ENCODE results near the gene BCL11A.

BCL11A gene

DNA sequence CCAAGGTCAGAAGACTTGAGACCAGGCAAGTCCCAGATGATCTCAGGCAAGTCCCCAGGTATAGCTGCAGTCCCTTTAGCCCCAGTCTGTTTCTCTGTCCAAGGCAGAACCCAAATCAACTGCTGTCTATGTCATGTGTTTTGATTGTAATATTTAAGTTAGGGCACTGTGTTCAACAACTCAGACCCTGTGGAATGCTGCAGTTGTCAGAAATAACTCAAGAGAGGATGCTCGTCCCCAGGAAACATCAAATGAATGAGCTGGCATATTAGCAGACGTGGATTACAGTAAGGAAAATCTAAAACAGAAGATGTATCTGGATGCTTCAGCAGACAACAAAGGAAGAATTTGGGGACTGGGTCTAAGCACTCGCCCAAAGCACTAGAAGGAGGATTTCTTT, 70.1 kb downstream of the BCL11A start:
- H3K4me3 ChIP-seq (replicated peaks in 1 of 2; ENCODE audit: low read depth in 2 of 2, low read length in 2 of 2) = no peak overlapping the region
- peak; percentile 28 to 64 for DNase-seq (ENCODE audit: low read depth in 2 of 2)
- no peak for TF ChIP-seq CTCF (IDR thresholded peaks at IDR 0.05; ENCODE audit: low read depth, low read length)

DNA sequence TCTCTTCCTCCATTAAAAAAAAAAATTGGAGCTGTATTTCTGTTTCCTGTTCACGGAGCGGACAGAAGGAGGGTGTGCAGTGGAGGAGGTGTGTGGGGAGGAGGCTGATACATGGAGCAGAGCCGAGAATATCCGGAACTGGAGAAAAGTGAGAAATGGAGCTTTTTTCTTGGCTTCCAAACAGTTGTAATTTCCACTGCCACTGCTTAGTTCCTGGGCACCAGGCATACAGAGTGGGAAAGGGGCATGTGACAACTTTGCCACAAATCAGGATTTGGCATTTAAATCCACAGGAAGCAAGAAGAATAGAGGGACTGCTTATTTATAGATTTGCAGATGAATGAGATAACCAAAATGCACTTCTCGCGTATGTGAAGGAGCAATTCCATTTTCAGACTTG, 71.2 kb downstream of the BCL11A start:
- TF ChIP-seq CTCF (IDR thresholded peaks at IDR 0.05; ENCODE audit: low read depth, low read length) = no peak
- H3K4me3 ChIP-seq (replicated peaks in 1 of 2; ENCODE audit: low read depth in 2 of 2, low read length in 2 of 2) = no peak overlapping the region
- DNase-seq (ENCODE audit: low read depth in 2 of 2) = no peak

- no peak overlapping the region for H3K4me3 ChIP-seq (replicated peaks in 1 of 2; ENCODE audit: low read depth in 2 of 2, low read length in 2 of 2)
- no peak for TF ChIP-seq CTCF (IDR thresholded peaks at IDR 0.05; ENCODE audit: low read depth, low read length)
- DNase-seq (ENCODE audit: low read depth in 2 of 2) = no peak
Observed at GRCh38 chr2:60481257-60481656, 72.2 kb downstream of the BCL11A start.

- DNase-seq (ENCODE audit: low read depth in 2 of 2) = no peak
- TF ChIP-seq CTCF (IDR thresholded peaks at IDR 0.05; ENCODE audit: low read depth, low read length) = no peak
Observed at GRCh38 chr2:60480089-60480773, 73.2 kb downstream of the BCL11A start.

GRCh38 chr2:60479226-60480088, 74.0 kb downstream of the BCL11A start:
- TF ChIP-seq CTCF (IDR thresholded peaks at IDR 0.05; ENCODE audit: low read depth, low read length) = no peak
- no peak overlapping the region for H3K4me3 ChIP-seq (replicated peaks in 1 of 2; ENCODE audit: low read depth in 2 of 2, low read length in 2 of 2)
- no peak for DNase-seq (ENCODE audit: low read depth in 2 of 2)

More at GRCh38 chr2:60480089-60480773, 73.2 kb downstream of the BCL11A start:
- H3K4me3 ChIP-seq (replicated peaks in 1 of 2; ENCODE audit: low read depth in 2 of 2, low read length in 2 of 2) = no peak overlapping the region

- DNase-seq (ENCODE audit: low read depth in 2 of 2) = no peak
- no peak overlapping the region for H3K4me3 ChIP-seq (replicated peaks in 1 of 2; ENCODE audit: low read depth in 2 of 2, low read length in 2 of 2)
- TF ChIP-seq CTCF (IDR thresholded peaks at IDR 0.05; ENCODE audit: low read depth, low read length) = no peak
Observed at GRCh38 chr2:60478660-60479059, 74.8 kb downstream of the BCL11A start.

Measured in cardiac fibroblast (primary cell).